H1 (cell line): ENCODE results near the gene NINJ2. TPM values are rescaled to one million over a fixed set of nuclear protein-coding genes. Genes with fewer than 3 reads are reported as not detected.

ENCODE experiments used
- CTCF ChIA-PET: fragments of 300-600 bp; sonication (Branson Sonifier 250); formaldehyde crosslinking; loops from one replicate; lab custom pipeline; 2021; ENCODE audit not compliant: partially characterized antibody; lab: Charles Lee
- POLR2A ChIA-PET: fragments of 300-600 bp; sonication (Branson Sonifier 250); formaldehyde crosslinking; loops from one replicate; lab custom pipeline; 2021; ENCODE audit warnings: inconsistent platforms; ENCODE audit not compliant: partially characterized antibody; lab: Charles Lee
- DNase-seq, 2 experiments: peaks; one replicate each; pipeline versions ENCODE4 v3.0.0 to v3.0.0-alpha.2; 2010 to 2022; ENCODE audit warnings: low spot score in 2 of 2, low read depth in 1 of 2, mixed read lengths in 1 of 2
- FAIRE-seq: peaks from 2 replicates; lab custom pipeline; 2011; peaks lifted over from hg19 to GRCh38; lab: Jason Lieb, UNC
- H2AFZ ChIP-seq: 2 replicates; pipeline ENCODE4 v1.8.1; 2012; ENCODE audit warnings: low read length, inconsistent platforms
- H2AK5ac ChIP-seq: 2 replicates; pipeline ENCODE4 v1.6.1; 2013; ENCODE audit warnings: low read depth, low read length
- H2BK120ac ChIP-seq: replicated peaks from 2 replicates; pipeline ENCODE3; 2013; ENCODE audit warnings: low read depth, low read length, inconsistent platforms
- H2BK12ac ChIP-seq: 2 replicates; pipeline ENCODE4 v1.6.1; 2013; ENCODE audit warnings: low read depth, low read length
- H2BK15ac ChIP-seq: 2 replicates; pipeline ENCODE4 v1.6.1; 2013; ENCODE audit warnings: low read length
- H2BK20ac ChIP-seq: 2 replicates; pipeline ENCODE4 v1.6.1; 2013; ENCODE audit warnings: low read length
- H2BK5ac ChIP-seq: 2 replicates; pipeline ENCODE4 v1.6.1; 2013; ENCODE audit warnings: low read depth, low read length
- H3K14ac ChIP-seq: 2 replicates; pipeline ENCODE4 v1.6.1; 2013; ENCODE audit warnings: inconsistent platforms; ENCODE audit not compliant: insufficient read length
- H3K18ac ChIP-seq: 2 replicates; pipeline ENCODE4 v1.6.1; 2013; ENCODE audit warnings: low read length; ENCODE audit errors: extremely low read depth
- H3K23ac ChIP-seq: 2 replicates; pipeline ENCODE4 v1.6.1; 2013; ENCODE audit warnings: inconsistent platforms; ENCODE audit not compliant: insufficient read length
- H3K23me2 ChIP-seq: 2 replicates; pipeline ENCODE4 v1.6.1; 2013; ENCODE audit warnings: low read depth, low read length
- H3K27ac ChIP-seq: 2 replicates; pipeline ENCODE4 v1.6.1; 2011; ENCODE audit warnings: low read depth, low read length, inconsistent platforms
- H3K27me3 ChIP-seq, 4 experiments: replicated peaks in 1 of 4; 1 replicate in 1 of 4; 2 replicates in 3 of 4; pipeline versions ENCODE4 v1.6.1 to v1.8.1; 2011 to 2013; ENCODE audit warnings: low read length in 3 of 4, mild to moderate bottlenecking in 3 of 4, inconsistent platforms in 2 of 4, mixed read lengths in 2 of 4, moderate library complexity in 1 of 4; ENCODE audit not compliant: control insufficient read depth in 3 of 4, insufficient read depth in 3 of 4; ENCODE audit errors: extremely low read depth in 1 of 4
- H3K36me3 ChIP-seq, 4 experiments: 2 replicates each; pipeline versions ENCODE4 v1.6.1 to v1.8.1; 2011 to 2013; ENCODE audit warnings: mild to moderate bottlenecking in 4 of 4, low read length in 3 of 4, moderate library complexity in 2 of 4, control low read depth in 1 of 4, inconsistent platforms in 1 of 4; ENCODE audit not compliant: insufficient read depth in 4 of 4, control insufficient read depth in 2 of 4
- H3K4ac ChIP-seq: replicated peaks from 2 replicates; pipeline ENCODE3; 2013; ENCODE audit warnings: low read length, low read depth, mixed read lengths, inconsistent platforms; ENCODE audit not compliant: insufficient read length
- H3K4me1 ChIP-seq, 4 experiments: replicated peaks in 1 of 4; 1 replicate in 1 of 4; 2 replicates in 3 of 4; pipeline versions ENCODE4 v1.6.1 to v1.8.1; 2011 to 2013; ENCODE audit warnings: low read length in 3 of 4, inconsistent platforms in 2 of 4, mixed read lengths in 1 of 4; ENCODE audit not compliant: insufficient read depth in 4 of 4, control insufficient read depth in 3 of 4
- H3K4me2 ChIP-seq, 2 experiments: 2 replicates each; pipeline versions ENCODE4 v1.6.1 to v1.8.1; 2011 to 2013; ENCODE audit warnings: low read depth in 2 of 2, low read length in 2 of 2, control low read depth in 1 of 2, inconsistent platforms in 1 of 2, mild to moderate bottlenecking in 1 of 2; ENCODE audit not compliant: insufficient read depth in 1 of 2
- H3K4me3 ChIP-seq, 4 experiments: fragments of 200-600, 300-600 bp in 1 of 4; sonication (generic), shearing (Covaris generic), sonication (Bioruptor Twin) in 1 of 4; 2 replicates each; pipeline versions ENCODE4 v1.5.1 to v1.8.1; 2011 to 2016; ENCODE audit warnings: low read length in 4 of 4, low read depth in 3 of 4, control low read depth in 2 of 4, inconsistent platforms in 2 of 4, mild to moderate bottlenecking in 2 of 4, mixed read lengths in 1 of 4, moderate library complexity in 1 of 4; ENCODE audit not compliant: insufficient read depth in 2 of 4; ENCODE audit errors: extremely low read depth in 1 of 4
- H3K56ac ChIP-seq: replicated peaks from 2 replicates; pipeline ENCODE3; 2013; ENCODE audit warnings: low read depth, mild to moderate bottlenecking, mixed read lengths, low read length, inconsistent platforms; ENCODE audit not compliant: insufficient read length
- H3K79me1 ChIP-seq: 2 replicates; pipeline ENCODE4 v1.6.1; 2013; ENCODE audit warnings: low read depth, low read length, control low read depth
- H3K79me2 ChIP-seq, 2 experiments: 2 replicates each; pipeline versions ENCODE4 v1.6.1 to v1.8.1; 2012 to 2013; ENCODE audit warnings: low read length in 2 of 2, mild to moderate bottlenecking in 2 of 2, inconsistent platforms in 1 of 2; ENCODE audit not compliant: insufficient read depth in 2 of 2, control insufficient read depth in 1 of 2
- H3K9ac ChIP-seq, 4 experiments: replicated peaks in 1 of 4; 1 replicate in 1 of 4; 2 replicates in 3 of 4; pipeline versions ENCODE4 v1.6.1 to v1.8.1; 2011 to 2013; ENCODE audit warnings: low read depth in 3 of 4, low read length in 3 of 4, control low read depth in 2 of 4, mild to moderate bottlenecking in 2 of 4, moderate library complexity in 2 of 4, inconsistent platforms in 1 of 4; ENCODE audit errors: extremely low read depth in 1 of 4
- H3K9me3 ChIP-seq, 2 experiments: 2 replicates each; pipeline versions ENCODE4 v1.6.1 to v1.8.1; 2012 to 2013; ENCODE audit warnings: mild to moderate bottlenecking in 2 of 2, moderate library complexity in 2 of 2, control low read depth in 1 of 2, inconsistent platforms in 1 of 2, low read depth in 1 of 2, low read length in 1 of 2, mixed read lengths in 1 of 2; ENCODE audit not compliant: insufficient read depth in 2 of 2
- H4K20me1 ChIP-seq, 2 experiments: replicated peaks in 1 of 2; 2 replicates each; pipeline versions ENCODE3 to v1.8.1; 2011 to 2013; ENCODE audit warnings: inconsistent platforms in 2 of 2, low read length in 2 of 2, mild to moderate bottlenecking in 1 of 2; ENCODE audit not compliant: insufficient read depth in 2 of 2, control insufficient read depth in 1 of 2
- H4K5ac ChIP-seq: 2 replicates; pipeline ENCODE4 v1.6.1; 2013; ENCODE audit warnings: low read length, low read depth, mixed read lengths, inconsistent platforms; ENCODE audit not compliant: insufficient read length
- H4K8ac ChIP-seq: 2 replicates; pipeline ENCODE4 v1.8.0; 2013; ENCODE audit warnings: mild to moderate bottlenecking, moderate library complexity, low read length, inconsistent platforms; ENCODE audit not compliant: insufficient read depth; ENCODE audit errors: extremely low read depth
- H4K91ac ChIP-seq: replicated peaks from 2 replicates; pipeline ENCODE3; 2013; ENCODE audit warnings: low read length, mixed read lengths, inconsistent platforms; ENCODE audit not compliant: insufficient read length
- ASH2L ChIP-seq: fragments of 200-600, 300-600 bp; sonication (generic); IDR thresholded peaks from one replicate; pipeline ENCODE4 v1.7.1; 2017; ENCODE audit warnings: low read length
- BACH1 ChIP-seq: IDR thresholded peaks from 2 replicates; pipeline ENCODE4 v1.6.1; 2012; ENCODE audit warnings: low read length, improper control_type of control experiment
- HDAC6 ChIP-seq: IDR thresholded peaks from one replicate; pipeline ENCODE4 v1.7.1; 2012; ENCODE audit warnings: low read depth, mild to moderate bottlenecking, inconsistent platforms, low read length, moderate library complexity
- KDM4A ChIP-seq: IDR thresholded peaks from one replicate; pipeline ENCODE4 v1.7.1; 2012; ENCODE audit warnings: low read depth, mild to moderate bottlenecking, moderate library complexity, low read length, inconsistent platforms; ENCODE audit not compliant: severe bottlenecking
- MAFK ChIP-seq: IDR thresholded peaks from 2 replicates; pipeline ENCODE4 v1.6.1; 2012; ENCODE audit warnings: low read depth, mild to moderate bottlenecking, improper control_type of control experiment, low read length
- SAP30 ChIP-seq: fragments of 300-600 bp; sonication (generic); IDR thresholded peaks from 2 replicates; pipeline ENCODE4 v1.7.1; 2012; ENCODE audit warnings: low read length, moderate library complexity, mild to moderate bottlenecking, inconsistent platforms; ENCODE audit not compliant: insufficient read depth, insufficient replicate concordance
- SRF ChIP-seq: IDR thresholded peaks from 2 replicates; pipeline ENCODE4 v1.6.1; 2011; ENCODE audit warnings: mild to moderate bottlenecking, low read depth, low read length, moderate library complexity
- TEAD4 ChIP-seq: IDR thresholded peaks from 2 replicates; pipeline ENCODE4 v1.6.1; 2012; ENCODE audit warnings: low read depth, low read length, inconsistent platforms, mixed read lengths
- WGBS, 2 experiments: shearing (Covaris generic) in 1 of 2; methylation state at CpG; one replicate each; pipeline versions ENCODE4 v1.1.6 to v1.1.7; 2013 to 2015; ENCODE audit warnings: low lambda C conversion rate in 2 of 2, mixed read lengths in 2 of 2, inconsistent platforms in 1 of 2, low coverage in 1 of 2, missing lambda C conversion rate in 1 of 2; ENCODE audit not compliant: insufficient replicate concordance in 2 of 2, insufficient coverage in 1 of 2, insufficient read length in 1 of 2; ENCODE audit errors: extremely low coverage in 1 of 2, missing lambda C conversion rate in 1 of 2; 5-methylcytosine and 5-hydroxymethylcytosine counted together
- polyA plus RNA-seq, 7 experiments: library from polyadenylated mRNA; depleted of rRNA in 3 of 7; stranded (reverse) in 5 of 7; unstranded in 2 of 7; fragments of >200 nt in 5 of 7; fragments of 200-250 nt in 2 of 7; gene quantifications; 1 replicate in 5 of 7; 2 replicates in 1 of 7; 4 replicates in 1 of 7; pipeline versions ENCODE4 v1.2.1 to v1.2.3, GENCODE V29; 2011 to 2013; ENCODE audit warnings: missing spikeins in 2 of 7, mixed read lengths in 2 of 7
- total RNA-seq: library from RNA; stranded (reverse); fragmentation: NEBNext Ultra II Directional; extraction: Animal tissue kit (Norgen Biotek cat#: 25700); gene quantifications from 2 replicates; pipeline ENCODE4 v1.2.1, GENCODE V29; 2021

The NINJ2 gene
- total and polyA plus RNA-seq, 2 of the 8 experiments (the other 6 are each of a cell fraction or from before 2014, with no cell fraction given), result 1.4 TPM; not detected in 1

- H3K4me1 ChIP-seq, result peaks cover 0 to 7% (median 3%) of the 10 kb centered on the region in 4 experiments; a peak in 4 of 7 replicates
- FAIRE-seq (no peak), DNase-seq (no peak)
- ChIA-PET CTCF (interaction anchor here (0.9 to 3.1 kb wide), 5 partner anchors 14 to 169 kb away, joined by 3 to 14 read pairs (median 5); no protein-coding TSS in a partner anchor), POLR2A (interaction anchor here (1.7 kb wide), 1 partner anchor 106 kb away, joined by 5 read pairs; the partner anchor contains the start of gene WNK1)
- no peaks in the 10 kb centered on the region for H4K20me1 ChIP-seq
- H3K4me3 ChIP-seq, result no peak overlapping the region
- WGBS, 2 experiments, result 77% methylated on average over 8 of the region's 8 CpGs; no CpG with 5 or more reads in 1 of the 2 experiments
- no peak overlapping the region for H3K27ac ChIP-seq
- no peak overlapping the region for H2BK120ac ChIP-seq
- no peaks in the 10 kb centered on the region; a peak in 5 of 7 replicates for H3K27me3 ChIP-seq
- H4K5ac ChIP-seq, result no peak overlapping the region
- no peaks in the 10 kb centered on the region for H3K79me1 ChIP-seq
- no peak overlapping the region for H2AK5ac ChIP-seq
- no peaks in the 10 kb centered on the region for H3K79me2 ChIP-seq
- H2BK20ac ChIP-seq, result no peak overlapping the region
- peaks cover 7% of the 10 kb centered on the region; the same call in 1 of the 2 replicates for H3K23me2 ChIP-seq
- TF ChIP-seq BACH1, result peak; percentile 97
- no peak for TF ChIP-seq SAP30
- TF ChIP-seq ASH2L, result no peak
- no peak for TF ChIP-seq TEAD4
- peak; percentile 81 for TF ChIP-seq MAFK
- no peak for TF ChIP-seq SRF
- no peak for TF ChIP-seq HDAC6
- TF ChIP-seq KDM4A, result no peak
- H3K4me2 ChIP-seq, result no peak overlapping the region
- H4K91ac ChIP-seq, result no peak overlapping the region
- no peaks in the 10 kb centered on the region for H3K9me3 ChIP-seq
- no peak overlapping the region for H2AFZ ChIP-seq
- no peaks in the 10 kb centered on the region for H3K36me3 ChIP-seq
- peak overlapping the region; percentile 28; the same call in 1 of the 2 replicates for H2BK12ac ChIP-seq
- no peak overlapping the region for H2BK5ac ChIP-seq
- H3K23ac ChIP-seq, result no peak overlapping the region
- no peak overlapping the region for H4K8ac ChIP-seq
- H2BK15ac ChIP-seq, result no peak overlapping the region
- H3K4ac ChIP-seq, result no peak overlapping the region
- no peak overlapping the region for H3K18ac ChIP-seq
- no peak overlapping the region for H3K56ac ChIP-seq
- no peak overlapping the region for H3K14ac ChIP-seq
- no peak overlapping the region for H3K9ac ChIP-seq
Observed at GRCh38 chr12:645563-646071, 17.6 kb downstream of the NINJ2 start.
